A549 treated with GW870086 at 1 μM for 4 hours (cell line): ENCODE measurements around the gene NIM1K. TPM values are rescaled to one million over a fixed set of nuclear protein-coding genes. Genes with fewer than 3 reads are reported as not detected.

Experiments used
- total RNA-seq: library from RNA; stranded (reverse); fragments of 200-300 nt; extraction: Qiagen RNA extraction; gene quantifications from 5 replicates; pipeline ENCODE4 v1.2.3, GENCODE V29; 2022; ENCODE audit warnings: low read depth

The NIM1K gene
- total RNA-seq, result 0.20 to 0.35 TPM (median 0.29 TPM) in 5 replicates

GRCh38 chr5:43191740-43192557 lies at the start of gene NIM1K:
TSS of gene NIM1K (plus strand) at chr5:43192225. CDS start at chr5:43245776, 53,551 bp downstream.

GRCh38 chr5:43313035-43313853 lies 121.2 kb downstream of the NIM1K start, which contains the start of gene HMGCS1:
TSS of gene HMGCS1 (minus strand) at chr5:43313412. CDS start at chr5:43298965, 14,447 bp downstream.

Other genes with a start within 250 kb of the NIM1K start
- 2.1 to 4.2 TPM (median 3.6 TPM) in 5 replicates for gene ANXA2R, start 151.9 kb upstream of the NIM1K start, total RNA-seq
- gene ZNF131, start 71.3 kb upstream of the NIM1K start, total RNA-seq, result 18.8 to 25.7 TPM (median 23.9 TPM) in 5 replicates
- gene HMGCS1, start 121.2 kb downstream of the NIM1K start, total RNA-seq, result 56.3 to 63.7 TPM (median 61.4 TPM) in 5 replicates
- 0.07 to 0.23 TPM (median 0.13 TPM) in 5 replicates for gene CCL28, start 220.2 kb downstream of the NIM1K start, total RNA-seq